Osteoblast (primary cell): ENCODE results near the gene D2HGDH. TPM values are rescaled to one million over a fixed set of nuclear protein-coding genes. Genes with fewer than 3 reads are reported as not detected.
"Not testable (repeated sequence)": the region's sequence is repeated elsewhere in the genome, so short reads cannot be mapped to it uniquely, and the experiment has no call there.

ENCODE experiments used
- DNase-seq: peaks from one replicate; pipeline ENCODE4 v3.0.0; 2011; ENCODE audit warnings: low spot score, mixed read lengths; ENCODE audit not compliant: insufficient read length; ENCODE audit errors: missing footprints
- H2AFZ ChIP-seq: 2 replicates; pipeline ENCODE4 v1.6.0; 2011; ENCODE audit warnings: mild to moderate bottlenecking, low read length
- H3K27ac ChIP-seq: 2 replicates; pipeline ENCODE4 v1.5.1; 2011; ENCODE audit warnings: mild to moderate bottlenecking, low read depth, low read length, moderate library complexity
- H3K27me3 ChIP-seq: 2 replicates; pipeline ENCODE4 v1.6.0; 2012; ENCODE audit warnings: mild to moderate bottlenecking, control low read depth, inconsistent platforms, low read length, moderate library complexity; ENCODE audit not compliant: insufficient read depth
- H3K36me3 ChIP-seq: 2 replicates; pipeline ENCODE4 v1.5.1; 2011; ENCODE audit warnings: mild to moderate bottlenecking, low read length, control low read depth, moderate library complexity; ENCODE audit not compliant: insufficient read depth
- H3K4me1 ChIP-seq: 2 replicates; pipeline ENCODE4 v1.5.1; 2011; ENCODE audit warnings: mild to moderate bottlenecking, low read length, control low read depth, moderate library complexity; ENCODE audit not compliant: insufficient read depth
- H3K4me2 ChIP-seq: 2 replicates; pipeline ENCODE4 v1.6.0; 2011; ENCODE audit warnings: mild to moderate bottlenecking, low read length; ENCODE audit not compliant: insufficient read depth
- H3K4me3 ChIP-seq: fragments of 200-600 bp; sonication (generic); 3 replicates; pipeline ENCODE4 v1.5.1; 2012; ENCODE audit warnings: mild to moderate bottlenecking, low read length, inconsistent platforms; ENCODE audit not compliant: insufficient read depth
- H3K79me2 ChIP-seq: 2 replicates; pipeline ENCODE4 v1.6.0; 2012; ENCODE audit warnings: mild to moderate bottlenecking, low read length, control low read depth, inconsistent platforms; ENCODE audit not compliant: insufficient read depth
- H3K9me3 ChIP-seq: 2 replicates; pipeline ENCODE4 v1.5.1; 2011; ENCODE audit warnings: low read depth, low read length, control low read depth
- H4K20me1 ChIP-seq: 2 replicates; pipeline ENCODE4 v1.6.0; 2012; ENCODE audit warnings: mild to moderate bottlenecking, low read length, control low read depth; ENCODE audit not compliant: insufficient read depth
- total RNA-seq: library from RNA; depleted of rRNA; stranded (reverse); fragments of >200 nt; gene quantifications from 2 replicates; pipeline ENCODE4 v1.2.3, GENCODE V29; 2012
- TF ChIP-seq, protein P1 (sequence below): IDR thresholded peaks from 2 replicates; pipeline ENCODE4 v1.5.1; 2011; ENCODE audit warnings: mild to moderate bottlenecking, low read depth, low read length, moderate library complexity; ENCODE audit errors: extremely low read depth

The D2HGDH gene
- total RNA-seq, 1 donor, result 15.6 TPM

DNA sequence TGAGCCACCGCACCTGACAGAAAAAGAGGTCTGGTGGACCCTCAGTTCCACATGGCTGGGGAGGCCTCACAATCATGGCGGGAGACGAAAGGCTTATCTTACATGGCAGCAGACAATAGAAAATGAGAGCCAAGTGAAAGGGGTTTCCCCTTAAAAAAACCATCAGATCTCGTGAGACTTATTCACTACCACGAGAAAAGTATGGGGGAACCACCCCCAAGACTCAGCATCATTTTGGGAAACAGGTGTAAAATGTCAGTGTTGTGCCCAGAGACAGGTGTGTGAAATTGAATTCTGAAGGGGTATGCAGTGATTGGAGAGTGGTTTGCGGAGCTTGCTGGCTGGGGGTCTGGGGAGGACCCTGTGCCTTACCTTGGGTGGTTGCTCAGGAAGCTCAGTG, 4.6 kb upstream of the D2HGDH start:
- Histone ChIP-seq H3K4me2 (no peak overlapping the region), H3K27ac (no peak overlapping the region), H3K36me3 (no peaks in the 10 kb centered on the region), H3K4me3 (no peak overlapping the region), H2AFZ (no peak overlapping the region), H3K4me1 (peaks cover 3% of the 10 kb centered on the region), H4K20me1 (no peaks in the 10 kb centered on the region), H3K79me2 (peaks cover 3% of the 10 kb centered on the region), H3K9me3 (no peaks in the 10 kb centered on the region), H3K27me3 (no peaks in the 10 kb centered on the region)
- DNase-seq, result peak; percentile 30
- TF ChIP-seq, protein P1, sequence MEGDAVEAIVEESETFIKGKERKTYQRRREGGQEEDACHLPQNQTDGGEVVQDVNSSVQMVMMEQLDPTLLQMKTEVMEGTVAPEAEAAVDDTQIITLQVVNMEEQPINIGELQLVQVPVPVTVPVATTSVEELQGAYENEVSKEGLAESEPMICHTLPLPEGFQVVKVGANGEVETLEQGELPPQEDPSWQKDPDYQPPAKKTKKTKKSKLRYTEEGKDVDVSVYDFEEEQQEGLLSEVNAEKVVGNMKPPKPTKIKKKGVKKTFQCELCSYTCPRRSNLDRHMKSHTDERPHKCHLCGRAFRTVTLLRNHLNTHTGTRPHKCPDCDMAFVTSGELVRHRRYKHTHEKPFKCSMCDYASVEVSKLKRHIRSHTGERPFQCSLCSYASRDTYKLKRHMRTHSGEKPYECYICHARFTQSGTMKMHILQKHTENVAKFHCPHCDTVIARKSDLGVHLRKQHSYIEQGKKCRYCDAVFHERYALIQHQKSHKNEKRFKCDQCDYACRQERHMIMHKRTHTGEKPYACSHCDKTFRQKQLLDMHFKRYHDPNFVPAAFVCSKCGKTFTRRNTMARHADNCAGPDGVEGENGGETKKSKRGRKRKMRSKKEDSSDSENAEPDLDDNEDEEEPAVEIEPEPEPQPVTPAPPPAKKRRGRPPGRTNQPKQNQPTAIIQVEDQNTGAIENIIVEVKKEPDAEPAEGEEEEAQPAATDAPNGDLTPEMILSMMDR, result no peak

- TF ChIP-seq, protein P1, result no peak
- Histone ChIP-seq H3K4me3 (no peak overlapping the region), H3K79me2 (peaks cover 7% of the 10 kb centered on the region), H3K4me1 (peaks cover 3% of the 10 kb centered on the region), H3K4me2 (no peak overlapping the region), H3K36me3 (no peaks in the 10 kb centered on the region), H3K27ac (no peak overlapping the region), H4K20me1 (no peaks in the 10 kb centered on the region), H3K27me3 (no peaks in the 10 kb centered on the region), H3K9me3 (no peaks in the 10 kb centered on the region), H2AFZ (no peak overlapping the region)
- peak; percentile 14 for DNase-seq
Observed at GRCh38 chr2:241730671-241731293, 3.6 kb upstream of the D2HGDH start.

DNA sequence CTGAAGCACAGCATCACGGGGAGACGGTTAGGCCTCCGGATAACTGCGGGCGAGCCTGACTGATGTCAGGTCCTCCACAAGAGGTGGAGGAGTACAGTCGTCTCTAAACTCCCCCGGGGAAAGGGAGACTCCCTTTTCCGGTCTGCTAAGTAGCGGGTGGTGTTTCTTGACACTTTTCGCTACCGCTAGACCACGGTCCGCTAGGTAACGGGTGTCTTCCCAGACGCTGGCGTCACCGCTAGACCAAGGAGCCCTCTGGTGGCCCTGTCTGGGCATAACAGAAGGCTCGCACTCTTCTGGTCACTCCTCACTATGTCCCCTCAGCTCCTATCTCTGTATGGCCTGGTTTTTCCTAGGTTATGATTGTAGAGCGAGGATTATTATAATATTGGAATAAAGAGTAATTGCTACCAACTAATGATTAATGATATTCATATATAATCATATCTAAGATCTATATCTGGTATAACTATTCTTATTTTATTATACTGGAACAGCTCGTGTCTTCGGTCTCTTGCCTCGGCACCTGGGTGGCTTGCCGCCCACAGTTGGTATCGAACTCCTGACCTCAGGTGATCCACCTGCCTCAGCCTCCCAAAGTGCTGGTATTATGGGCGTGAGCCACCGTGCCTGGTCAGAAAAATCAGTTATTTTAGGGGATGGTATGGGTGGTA, 1.8 kb upstream of the D2HGDH start:
- not testable (repeated sequence) for H3K27ac ChIP-seq, H3K27me3 ChIP-seq, H3K36me3 ChIP-seq, H4K20me1 ChIP-seq, H3K4me1 ChIP-seq, H3K9me3 ChIP-seq, DNase-seq
- Histone ChIP-seq H2AFZ (peak overlapping the region; percentile 91), H3K4me2 (peak overlapping the region; percentile 66), H3K4me3 (peak overlapping the region; percentile 47), H3K79me2 (peaks cover 12% of the 10 kb centered on the region)
- TF ChIP-seq, protein P1, result peak; percentile 43

- H3K27ac ChIP-seq, result peak overlapping the region; percentile 17
- TF ChIP-seq, protein P1, result no peak
Observed at GRCh38 chr2:241733391-241734207, 831 bp upstream of the D2HGDH start.

More at GRCh38 chr2:241733391-241734207, 831 bp upstream of the D2HGDH start:
- peak overlapping the region; percentile 90 for H2AFZ ChIP-seq
- H4K20me1 ChIP-seq, result peaks cover 10% of the 10 kb centered on the region
- peaks cover 18% of the 10 kb centered on the region for H3K79me2 ChIP-seq
- H3K4me1 ChIP-seq, result peaks cover 3% of the 10 kb centered on the region
- no peaks in the 10 kb centered on the region for H3K27me3 ChIP-seq
- DNase-seq, result no peak
- no peaks in the 10 kb centered on the region for H3K36me3 ChIP-seq
- H3K4me3 ChIP-seq, result peak overlapping the region; percentile 91
- H3K4me2 ChIP-seq, result peak overlapping the region; percentile 89
- no peaks in the 10 kb centered on the region for H3K9me3 ChIP-seq
